Endothelial cell of umbilical vein (primary cell): ENCODE measurements around the gene KRTAP5-6. TPM values are rescaled to one million over a fixed set of nuclear protein-coding genes. Genes with fewer than 3 reads are reported as not detected.

Experiments
- BruUV-seq: library from RNA; stranded (reverse); fragments of 400-500 nt; replicated peaks from 2 replicates; lab custom pipeline; 2021; lab: Mats Ljungman, UMichigan
- CTCF ChIA-PET: fragments of 300-600, 350-600 bp; sonication (Branson Sonifier 250); formaldehyde crosslinking; loops from one replicate; lab custom pipeline; 2021; ENCODE audit warnings: antibody characterized with exemption, inconsistent platforms; lab: Charles Lee
- POLR2A ChIA-PET: fragments of 300-600, 350-600 bp; sonication (Branson Sonifier 250); formaldehyde crosslinking; loops from one replicate; lab custom pipeline; 2021; ENCODE audit warnings: antibody characterized with exemption, inconsistent platforms; lab: Charles Lee
- DNase-seq: peaks from one replicate; pipeline ENCODE4 v3.0.0-alpha.2; 2011; ENCODE audit warnings: low read depth, low spot score
- FAIRE-seq: peaks from 2 replicates; lab custom pipeline; 2011; peaks lifted over from hg19 to GRCh38; lab: Jason Lieb, UNC
- H2AFZ ChIP-seq: 2 replicates; pipeline ENCODE4 v1.6.0; 2012; ENCODE audit warnings: low read depth, low read length, control low read depth, inconsistent platforms
- H3K27ac ChIP-seq: 2 replicates; pipeline ENCODE4 v1.5.1; 2011; ENCODE audit warnings: low read depth, mild to moderate bottlenecking, control low read depth, low read length, moderate library complexity; ENCODE audit not compliant: insufficient read depth
- H3K27me3 ChIP-seq, 2 experiments: 2 replicates each; pipeline versions ENCODE4 v1.6.0 to v1.6.1; 2011; ENCODE audit warnings: low read length in 2 of 2, mixed read lengths in 1 of 2; ENCODE audit not compliant: control insufficient read depth in 2 of 2, insufficient read depth in 2 of 2
- H3K36me3 ChIP-seq, 2 experiments: 2 replicates in 1 of 2; 3 replicates in 1 of 2; pipeline ENCODE4 v1.5.1; 2011; ENCODE audit warnings: low read length in 2 of 2, mild to moderate bottlenecking in 1 of 2, moderate library complexity in 1 of 2; ENCODE audit not compliant: control insufficient read depth in 2 of 2, insufficient read depth in 2 of 2; ENCODE audit errors: extremely low read depth in 1 of 2
- H3K4me1 ChIP-seq: 3 replicates; pipeline ENCODE4 v1.5.1; 2011; ENCODE audit warnings: mild to moderate bottlenecking, low read length; ENCODE audit not compliant: control insufficient read depth, insufficient read depth; ENCODE audit errors: extremely low read depth
- H3K4me2 ChIP-seq: 2 replicates; pipeline ENCODE4 v1.6.1; 2011; ENCODE audit warnings: low read length, control low read depth, mixed read lengths; ENCODE audit not compliant: insufficient read depth
- H3K4me3 ChIP-seq, 3 experiments: fragments of 200-600 bp in 1 of 3; sonication (generic), shearing (Covaris generic) in 1 of 3; replicated peaks in 1 of 3; 2 replicates each; pipeline ENCODE4 v1.5.1; 2011 to 2016; ENCODE audit warnings: control low read depth in 3 of 3, low read length in 3 of 3, mild to moderate bottlenecking in 2 of 3, inconsistent platforms in 1 of 3, low read depth in 1 of 3, moderate library complexity in 1 of 3; ENCODE audit not compliant: insufficient read depth in 1 of 3
- H3K79me2 ChIP-seq: 2 replicates; pipeline ENCODE4 v1.6.0; 2012; ENCODE audit warnings: low read length, inconsistent platforms; ENCODE audit not compliant: control insufficient read depth, insufficient read depth
- H3K9ac ChIP-seq: replicated peaks from 2 replicates; pipeline ENCODE3; 2011; ENCODE audit warnings: low read length, control low read depth; ENCODE audit not compliant: insufficient read depth; ENCODE audit errors: extremely low read depth
- H3K9me1 ChIP-seq: replicated peaks from 3 replicates; pipeline ENCODE4 v1.6.0; 2011; ENCODE audit warnings: mild to moderate bottlenecking, low read length; ENCODE audit not compliant: control insufficient read depth, insufficient read depth; ENCODE audit errors: extremely low read depth
- H3K9me3 ChIP-seq: replicated peaks from 2 replicates; pipeline ENCODE4 v1.5.1; 2012; ENCODE audit warnings: low read length, inconsistent platforms; ENCODE audit not compliant: control insufficient read depth, insufficient read depth
- H4K20me1 ChIP-seq: replicated peaks from 2 replicates; pipeline ENCODE3; 2011; ENCODE audit warnings: mild to moderate bottlenecking, low read length; ENCODE audit not compliant: control insufficient read depth, insufficient read depth; ENCODE audit errors: extremely low read depth
- CTCF ChIP-seq, 2 donors: IDR thresholded peaks; 1 replicate in 1 of 2; 2 replicates in 1 of 2; pipeline ENCODE4 v1.5.1; 2011; ENCODE audit warnings: low read length in 2 of 2, mild to moderate bottlenecking in 2 of 2, moderate library complexity in 2 of 2, control low read depth in 1 of 2, inconsistent platforms in 1 of 2, low read depth in 1 of 2; ENCODE audit not compliant: insufficient read depth in 1 of 2; ENCODE audit errors: extremely low read depth in 1 of 2
- EZH2 ChIP-seq: IDR thresholded peaks from 2 replicates; pipeline ENCODE4 v1.6.1; 2012; ENCODE audit warnings: borderline replicate concordance, low read depth, mild to moderate bottlenecking, moderate library complexity, low read length, inconsistent platforms; ENCODE audit not compliant: severe bottlenecking
- FOS ChIP-seq: IDR thresholded peaks from 2 replicates; pipeline ENCODE4 v1.6.1; 2011; ENCODE audit warnings: mild to moderate bottlenecking, low read length, moderate library complexity, borderline replicate concordance; ENCODE audit not compliant: insufficient read depth
- GATA2 ChIP-seq: IDR thresholded peaks from 2 replicates; pipeline ENCODE4 v1.7.0; 2011; ENCODE audit warnings: low read depth, mild to moderate bottlenecking, moderate library complexity, mixed read lengths, low read length; ENCODE audit not compliant: insufficient read length, insufficient read depth
- JUN ChIP-seq: IDR thresholded peaks from 2 replicates; pipeline ENCODE4 v1.6.1; 2011; ENCODE audit warnings: borderline replicate concordance, low read depth; ENCODE audit not compliant: insufficient read length, insufficient read depth
- MAX ChIP-seq: IDR thresholded peaks from 2 replicates; pipeline ENCODE4 v1.6.1; 2011; ENCODE audit not compliant: insufficient read depth, insufficient read length
- MYC ChIP-seq: IDR thresholded peaks from one replicate; pipeline ENCODE4 v1.6.1; 2011; ENCODE audit warnings: mild to moderate bottlenecking, low read depth, low read length
- POLR2A ChIP-seq: IDR thresholded peaks from 2 replicates; pipeline ENCODE4 v1.6.1; 2012; ENCODE audit warnings: low read depth, mild to moderate bottlenecking, control low read depth, low read length
- POLR2AphosphoS5 ChIP-seq: IDR thresholded peaks from 2 replicates; pipeline ENCODE4 v1.6.1; 2012; ENCODE audit warnings: low read depth, mild to moderate bottlenecking, control low read depth, low read length, moderate library complexity; ENCODE audit not compliant: insufficient read depth
- dilution Hi-C: fragments of 300-500 bp; cut with MboI; formaldehyde crosslinking; loops from one replicate; pipeline ENCODE4 v1.15.0; 2019; ENCODE audit warnings: low sequenced_read_pairs; ENCODE audit not compliant: extremely low pct_ligation_motif_present
- intact Hi-C: fragments of 100-400 bp; cut with micrococcal nuclease; formaldehyde crosslinking; loops from one replicate; pipeline ENCODE4 v1.10.0; 2022
- polyA plus RNA-seq, 4 experiments: library from polyadenylated mRNA; depleted of rRNA in 3 of 4; stranded (reverse) in 3 of 4; unstranded in 1 of 4; fragments of >200 nt; gene quantifications; 2 replicates each; pipeline versions ENCODE4 v1.2.1 to v1.2.3, GENCODE V29; 2011 to 2012; ENCODE audit warnings: missing spikeins in 1 of 4
- total RNA-seq: library from RNA; stranded (reverse); gene quantifications from 2 replicates; pipeline ENCODE4 v1.2.3, GENCODE V29; 2021

The KRTAP5-6 gene
- total and polyA plus RNA-seq, 2 donors (not counting 3 experiments of a cell fraction or from before 2014, with no cell fraction given) = not detected

- no peaks in the 10 kb centered on the region for H4K20me1 ChIP-seq
- DNase-seq = no peak
These were observed 24.2 kb upstream of the KRTAP5-6 start for GRCh38 chr11:1672613-1673350.

More at GRCh38 chr11:1672613-1673350, 24.2 kb upstream of the KRTAP5-6 start:
- no peak for TF ChIP-seq JUN
- TF ChIP-seq EZH2 = no peak
- no peak for TF ChIP-seq MYC
- no peak for TF ChIP-seq MAX
- TF ChIP-seq POLR2A = no peak
- TF ChIP-seq CTCF (IDR thresholded peaks at IDR 0.05; ENCODE audit: extremely low read depth in 1 of 2, insufficient read depth in 1 of 2, low read depth in 1 of 2, low read length in 2 of 2) = no peak
- TF ChIP-seq GATA2 = no peak
- no peak for TF ChIP-seq FOS
- no peak for TF ChIP-seq POLR2AphosphoS5
- BruUV-seq = no TSS peak
- H3K27me3 ChIP-seq = peaks cover 19 to 22% of the 10 kb centered on the region in 2 experiments
- no peaks in the 10 kb centered on the region for H3K4me1 ChIP-seq
- H3K79me2 ChIP-seq = no peaks in the 10 kb centered on the region
- dilution Hi-C loops (no loop called here), intact Hi-C loops (no loop called here)
- no peak overlapping the region for H3K9ac ChIP-seq
- no peaks in the 10 kb centered on the region for H3K9me1 ChIP-seq
- POLR2A ChIA-PET = no interaction called here
- no peaks in the 10 kb centered on the region for H3K36me3 ChIP-seq
- no peak overlapping the region for H3K4me2 ChIP-seq
- H2AFZ ChIP-seq = no peak overlapping the region
- CTCF ChIA-PET = interaction anchor here (2.3 kb wide), 1 partner anchor 20 kb away, joined by 8 read pairs; no protein-coding TSS in a partner anchor
- H3K27ac ChIP-seq = no peak overlapping the region
- no peak for FAIRE-seq
- no peaks in the 10 kb centered on the region for H3K9me3 ChIP-seq
- no peak overlapping the region for H3K4me3 ChIP-seq
